ENCODE data around the gene GOLGA6L1. TPM values are rescaled to one million over a fixed set of nuclear protein-coding genes. Genes with fewer than 3 reads are reported as not detected.
"Not testable (repeated sequence)": the region's sequence is repeated elsewhere in the genome, so short reads cannot be mapped to it uniquely, and the experiment has no call there.

GOLGA6L1 gene
- total RNA-seq, 1 experiment from 2014 or later: not detected

DNA sequence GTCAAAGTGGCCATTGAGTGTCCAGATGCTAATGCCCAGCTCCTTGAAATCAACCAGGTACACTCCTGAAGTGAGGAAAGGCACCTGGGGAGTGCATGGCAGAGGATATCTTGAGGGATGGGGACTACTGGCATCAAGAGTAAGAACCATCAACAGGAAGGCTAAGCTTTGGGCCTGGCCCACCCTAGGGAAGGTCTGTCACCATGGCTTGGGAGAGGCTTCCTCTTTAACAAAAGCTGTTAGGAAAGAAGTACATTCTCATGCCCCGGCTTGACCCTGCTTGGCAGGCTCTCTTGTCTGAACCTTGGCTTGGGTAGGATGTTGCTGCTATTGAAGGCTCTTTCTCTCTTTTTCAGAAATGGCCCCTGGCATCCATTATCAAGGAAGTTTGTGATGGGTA is 53.5 kb downstream of the GOLGA6L1 start:
- no peaks in the 10 kb centered on the region for H3K4me1 ChIP-seq (ENCODE audit: control insufficient read depth in 1 of 2, insufficient read depth in 2 of 2, low read length in 2 of 2)
- TF ChIP-seq POLR2A (IDR thresholded peaks at IDR 0.05; ENCODE audit: borderline replicate concordance, extremely low read depth, insufficient read depth, insufficient read length) (no peak), CBX3 (IDR thresholded peaks at IDR 0.05; ENCODE audit: low read depth) (no peak), POLR2AphosphoS5 (IDR thresholded peaks at IDR 0.05; ENCODE audit: low read depth, low read length) (no peak), CEBPB (IDR thresholded peaks at IDR 0.05; ENCODE audit: low read depth) (no peak)
- ChIA-PET RAD21 (ENCODE audit: low non-redundant PET in 1 of 2, low total read pairs in 2 of 2, uncharacterized antibody in 2 of 2, unreplicated experiment in 2 of 2) (no interaction called here), CTCF (no interaction called here), POLR2A (no interaction called here)
- no TSS peak for BruUV-seq (replicated peaks)
- H2AFZ ChIP-seq (ENCODE audit: low read depth, low read length, poor library complexity, severe bottlenecking): no peak overlapping the region
- intact Hi-C loops (cut with micrococcal nuclease): no loop called here
- H4K20me1 ChIP-seq (ENCODE audit: insufficient read depth): no peaks in the 10 kb centered on the region
- no peak overlapping the region for H3K27ac ChIP-seq (ENCODE audit: low read depth, low read length)
- no peaks in the 10 kb centered on the region for H3K9me2 ChIP-seq (ENCODE audit: insufficient read depth)
- H3K4me2 ChIP-seq (ENCODE audit: low read length): no peak overlapping the region
- no peaks in the 10 kb centered on the region for H3K9me3 ChIP-seq (ENCODE audit: control insufficient read depth in 1 of 2, insufficient read depth in 1 of 2, low read depth in 1 of 2, low read length in 2 of 2)
- 0 out of 2 replicates have a peak, but pooled peaks cover 4% of the 10 kb centered on the region for H3K27me3 ChIP-seq (ENCODE audit: insufficient read depth, low read length)
- ATAC-seq: no peak
- H3K4me3 ChIP-seq (replicated peaks in 1 of 2; ENCODE audit: low read depth in 1 of 2, low read length in 2 of 2): no peak overlapping the region
- no peak for DNase-seq (ENCODE audit: low read depth, low spot score)
- no peaks in the 10 kb centered on the region for H3K79me2 ChIP-seq (ENCODE audit: insufficient read depth, low read length)
- H3K9ac ChIP-seq (ENCODE audit: low read length): no peak overlapping the region
- H3K36me3 ChIP-seq (ENCODE audit: control insufficient read depth in 1 of 2, insufficient read depth in 2 of 2, low read length in 2 of 2): no peaks in the 10 kb centered on the region

DNA sequence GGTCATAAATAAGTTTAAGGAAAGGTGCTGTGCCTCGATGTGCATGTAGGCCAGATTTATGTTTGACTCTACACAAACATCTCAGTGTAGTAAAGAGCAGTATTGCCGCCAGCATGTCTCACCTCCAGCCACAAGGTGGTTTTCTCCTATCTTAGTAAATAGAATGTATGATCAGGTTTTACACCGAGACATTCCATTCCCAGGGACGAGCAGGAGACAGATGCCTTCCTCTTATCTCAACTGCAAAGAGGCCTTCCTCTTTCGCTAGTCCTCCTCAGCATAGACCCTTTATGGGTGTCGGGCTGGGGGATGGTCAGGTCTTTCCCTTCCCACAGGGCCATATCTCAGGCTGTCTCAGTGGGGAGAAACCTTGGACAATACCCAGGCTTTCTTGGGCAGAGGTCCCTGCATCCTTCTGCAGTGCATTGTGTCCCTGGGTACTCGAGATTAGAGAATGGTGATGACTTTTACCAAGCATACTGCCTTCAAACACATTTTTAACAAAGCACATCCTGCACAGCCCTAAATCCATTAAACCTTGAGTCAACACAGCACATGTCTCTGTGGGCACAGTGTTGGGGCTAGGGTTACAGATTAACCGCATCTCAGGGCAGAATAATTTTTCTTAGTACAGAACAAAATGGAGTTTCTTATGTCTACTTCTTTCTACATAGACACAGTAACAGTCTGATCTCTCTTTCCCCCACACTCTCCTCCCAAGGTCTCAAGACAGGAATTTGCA is 54.5 kb downstream of the GOLGA6L1 start:
- DNase-seq (ENCODE audit: low read depth, low spot score); H3K9me2 ChIP-seq (ENCODE audit: insufficient read depth); ATAC-seq; BruUV-seq (replicated peaks); H3K4me3 ChIP-seq (replicated peaks in 1 of 2; ENCODE audit: low read depth in 1 of 2, low read length in 2 of 2); H2AFZ ChIP-seq (ENCODE audit: low read depth, low read length, poor library complexity, severe bottlenecking); POLR2A ChIA-PET; H3K79me2 ChIP-seq (ENCODE audit: insufficient read depth, low read length); RAD21 ChIA-PET (ENCODE audit: low non-redundant PET in 1 of 2, low total read pairs in 2 of 2, uncharacterized antibody in 2 of 2, unreplicated experiment in 2 of 2); H4K20me1 ChIP-seq (ENCODE audit: insufficient read depth); H3K27me3 ChIP-seq (ENCODE audit: insufficient read depth, low read length); CTCF ChIA-PET; H3K9me3 ChIP-seq (ENCODE audit: control insufficient read depth in 1 of 2, insufficient read depth in 1 of 2, low read depth in 1 of 2, low read length in 2 of 2); H3K4me1 ChIP-seq (ENCODE audit: control insufficient read depth in 1 of 2, insufficient read depth in 2 of 2, low read length in 2 of 2); H3K36me3 ChIP-seq (ENCODE audit: control insufficient read depth in 1 of 2, insufficient read depth in 2 of 2, low read length in 2 of 2); H3K27ac ChIP-seq (ENCODE audit: low read depth, low read length); H3K4me2 ChIP-seq (ENCODE audit: low read length); H3K9ac ChIP-seq (ENCODE audit: low read length): not testable (repeated sequence)
- intact Hi-C loops (cut with micrococcal nuclease): loop anchor here (2.0 kb wide), 1 partner anchor 43 kb away; the partner anchor contains the start of gene TUBGCP5
